NCI-H1092 (cell line): Measurements from ENCODE around the gene ACTR5.
"Not testable (repeated sequence)": the region's sequence is repeated elsewhere in the genome, so short reads cannot be mapped to it uniquely, and the experiment has no call there.

Experiments
- DNase-seq: peaks from one replicate; lab custom pipeline; 2025; lab: John Stamatoyannopoulos, UW

ACTR5 gene

GRCh38 chr20:38766071-38766470 lies 17.8 kb downstream of the ACTR5 start:
- DNase-seq: no peak

- DNase-seq: no peak
Observed at GRCh38 chr20:38769376-38770295, 21.4 kb downstream of the ACTR5 start.

GRCh38 chr20:38770546-38770945 lies 22.3 kb downstream of the ACTR5 start:
- no peak for DNase-seq

GRCh38 chr20:38770970-38771369 lies 22.7 kb downstream of the ACTR5 start:
- no peak for DNase-seq

- no peak for DNase-seq
Observed at GRCh38 chr20:38771621-38772020, 23.4 kb downstream of the ACTR5 start.

GRCh38 chr20:38774167-38774566 lies 25.9 kb downstream of the ACTR5 start:
- no peak for DNase-seq

- DNase-seq: no peak
Observed at GRCh38 chr20:38776363-38776762, 28.1 kb downstream of the ACTR5 start.

GRCh38 chr20:38779247-38780097 lies 31.2 kb downstream of the ACTR5 start:
- DNase-seq: no peak

GRCh38 chr20:38782275-38782674 lies 34.0 kb downstream of the ACTR5 start:
- DNase-seq: no peak

GRCh38 chr20:38787870-38788269 lies 39.6 kb downstream of the ACTR5 start:
- DNase-seq: no peak

- DNase-seq: no peak
Observed at GRCh38 chr20:38789503-38790199, 41.4 kb downstream of the ACTR5 start.

- DNase-seq: no peak
Observed at GRCh38 chr20:38790200-38791053, 42.2 kb downstream of the ACTR5 start.

GRCh38 chr20:38791291-38791690 lies 43.0 kb downstream of the ACTR5 start:
- DNase-seq: no peak

- no peak for DNase-seq
Observed at GRCh38 chr20:38791940-38792339, 43.7 kb downstream of the ACTR5 start.

GRCh38 chr20:38794057-38794456 lies 45.8 kb downstream of the ACTR5 start:
- DNase-seq: not testable (repeated sequence)

GRCh38 chr20:38798266-38798665 lies 50.0 kb downstream of the ACTR5 start:
- no peak for DNase-seq

- no peak for DNase-seq
Observed at GRCh38 chr20:38799203-38799602, 50.9 kb downstream of the ACTR5 start.

- no peak for DNase-seq
Observed at GRCh38 chr20:38800882-38801281, 52.6 kb downstream of the ACTR5 start.

- DNase-seq: no peak
Observed at GRCh38 chr20:38804221-38804620, 56.0 kb downstream of the ACTR5 start.

GRCh38 chr20:38804682-38805501 lies 56.6 kb downstream of the ACTR5 start:
- no peak for DNase-seq
